NCI-H128 (cell line): Measurements from ENCODE around the gene DOLPP1.
"Not testable (repeated sequence)": the region's sequence is repeated elsewhere in the genome, so short reads cannot be mapped to it uniquely, and the experiment has no call there.

Experiments used
- DNase-seq: peaks from one replicate; lab custom pipeline; 2025; ENCODE audit not compliant: unreplicated experiment; lab: John Stamatoyannopoulos, UW

The DOLPP1 gene, protein sequence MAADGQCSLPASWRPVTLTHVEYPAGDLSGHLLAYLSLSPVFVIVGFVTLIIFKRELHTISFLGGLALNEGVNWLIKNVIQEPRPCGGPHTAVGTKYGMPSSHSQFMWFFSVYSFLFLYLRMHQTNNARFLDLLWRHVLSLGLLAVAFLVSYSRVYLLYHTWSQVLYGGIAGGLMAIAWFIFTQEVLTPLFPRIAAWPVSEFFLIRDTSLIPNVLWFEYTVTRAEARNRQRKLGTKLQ

DNA sequence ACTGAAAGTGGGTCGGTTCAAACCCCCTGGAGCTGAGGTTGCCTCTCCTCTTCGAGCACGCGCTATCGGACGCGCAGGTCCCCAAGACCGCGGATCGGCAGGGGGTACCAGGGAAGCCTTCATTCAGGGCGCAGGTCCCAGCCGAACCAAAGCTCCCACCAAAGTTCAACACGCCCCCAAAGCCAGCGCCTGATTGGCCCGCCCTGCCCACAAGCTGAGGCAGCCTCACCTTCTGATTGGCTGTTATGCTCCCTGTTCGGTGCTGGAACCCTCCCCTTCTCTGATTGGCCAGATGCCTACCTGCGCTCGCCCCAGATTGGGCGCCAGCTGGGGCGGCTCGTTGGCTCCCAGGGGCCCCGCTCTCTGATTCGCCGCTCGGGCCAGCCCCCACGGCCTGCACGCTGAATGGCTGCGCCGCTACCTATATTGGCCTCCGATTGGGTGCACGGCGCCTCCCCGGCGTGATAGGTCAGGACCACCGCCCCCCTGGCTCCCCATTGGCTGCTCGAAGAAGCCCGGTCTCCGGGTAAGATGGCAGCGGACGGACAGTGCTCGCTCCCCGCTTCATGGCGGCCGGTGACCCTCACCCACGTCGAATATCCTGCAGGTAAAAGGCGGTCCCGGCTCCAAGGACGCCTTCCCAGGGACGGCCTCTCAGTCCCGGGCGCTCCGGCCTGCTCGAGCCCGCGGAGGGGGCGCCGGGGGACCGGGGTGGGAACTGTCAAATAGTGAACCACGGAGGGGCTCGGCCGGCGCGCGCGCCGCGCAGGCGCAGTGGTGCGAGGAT, at the start of gene DOLPP1:
TSS of gene DOLPP1 (plus strand) at position 511 of the 787 bp plus-strand sequence. CDS start at position 532, 21 bp downstream.
- DNase-seq = peak; percentile 98

DNA sequence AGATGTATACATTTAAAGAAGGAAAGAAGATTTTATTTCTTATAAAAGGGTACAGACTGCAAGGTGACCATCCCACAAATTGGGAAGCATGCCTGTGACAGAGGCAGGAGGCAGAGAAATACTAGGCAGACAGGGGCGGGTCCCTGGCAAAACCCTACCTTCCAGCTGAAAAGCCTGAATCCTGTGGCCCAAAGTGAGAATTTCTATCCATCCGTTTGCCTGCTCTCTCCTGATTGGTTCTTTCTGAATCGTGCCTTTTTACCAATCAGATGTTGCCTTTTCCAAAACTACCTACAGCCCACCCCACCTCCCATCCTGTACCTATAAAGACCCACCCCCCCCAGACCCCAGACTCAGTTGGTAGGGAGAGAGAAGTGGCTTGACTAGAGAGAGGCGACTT, 49.4 kb upstream of the DOLPP1 start:
- DNase-seq = no peak

DNA sequence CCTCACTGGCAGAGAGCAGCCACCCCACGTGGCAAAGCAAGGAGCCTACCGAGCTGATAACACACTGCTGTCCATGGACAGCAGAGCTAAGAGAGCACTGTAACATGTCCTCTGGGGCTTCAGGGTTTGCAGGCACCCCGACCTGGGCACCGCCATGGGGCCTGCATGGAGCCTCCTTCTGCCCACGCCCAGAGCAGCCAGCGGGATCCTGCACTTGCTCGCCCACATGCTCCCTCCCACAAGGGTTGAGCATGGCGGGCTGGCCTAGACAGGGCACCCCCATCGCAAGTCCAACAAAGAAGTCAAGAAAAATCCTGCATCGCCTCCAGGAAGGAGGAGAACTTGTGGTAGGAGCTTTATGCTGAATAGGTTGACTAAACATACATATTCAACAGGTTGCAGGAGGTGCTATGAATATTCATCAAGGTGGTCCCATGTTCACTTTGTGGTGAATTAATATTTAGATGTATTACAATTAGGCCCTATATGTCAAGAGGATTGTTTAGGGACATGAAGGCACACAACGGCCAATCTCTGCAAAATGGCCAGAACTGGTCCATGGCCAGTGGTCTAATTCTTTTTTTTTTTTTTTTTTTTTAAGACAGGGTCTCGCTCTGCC, 48.3 kb upstream of the DOLPP1 start:
- no peak for DNase-seq

DNA sequence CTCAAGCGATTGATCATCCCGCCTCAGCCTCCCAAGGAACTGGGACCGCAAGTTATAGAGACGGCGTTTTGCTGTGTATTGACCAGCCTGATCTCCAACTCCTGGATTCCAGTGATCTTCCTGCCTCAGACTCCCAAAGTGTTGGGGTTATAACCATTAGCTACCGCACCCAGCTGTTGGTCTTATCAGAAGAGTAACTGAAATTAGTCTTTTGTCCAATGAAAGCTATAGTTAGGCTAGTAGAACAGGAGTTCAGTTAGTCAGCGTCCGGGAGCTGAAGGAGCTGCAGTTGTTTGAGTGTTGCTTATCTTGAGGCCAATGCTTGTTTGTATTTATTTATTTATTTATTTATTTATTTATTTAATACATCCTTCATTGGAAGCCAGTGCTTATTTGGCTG, 47.7 kb upstream of the DOLPP1 start:
- DNase-seq = no peak

DNA sequence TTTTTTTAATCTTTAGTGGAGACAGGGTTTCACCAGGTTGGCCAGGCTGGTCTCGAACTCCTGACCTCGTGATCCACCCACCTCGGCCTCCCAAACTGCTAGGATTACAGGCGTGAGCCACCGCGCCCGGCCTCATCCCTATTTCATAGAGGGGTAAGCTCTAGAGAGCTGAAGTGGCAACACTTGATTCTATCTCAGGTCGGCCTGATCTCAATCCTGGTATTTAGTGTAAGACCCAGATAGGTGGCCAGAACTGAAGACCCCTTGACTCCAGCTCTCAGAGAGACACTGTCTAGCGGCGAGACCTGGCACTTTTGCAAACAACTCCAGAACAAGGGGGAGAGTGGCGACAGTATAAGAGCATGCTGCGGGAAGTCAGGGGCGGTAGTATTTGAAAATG, 45.1 kb upstream of the DOLPP1 start:
- DNase-seq = not testable (repeated sequence)

DNA sequence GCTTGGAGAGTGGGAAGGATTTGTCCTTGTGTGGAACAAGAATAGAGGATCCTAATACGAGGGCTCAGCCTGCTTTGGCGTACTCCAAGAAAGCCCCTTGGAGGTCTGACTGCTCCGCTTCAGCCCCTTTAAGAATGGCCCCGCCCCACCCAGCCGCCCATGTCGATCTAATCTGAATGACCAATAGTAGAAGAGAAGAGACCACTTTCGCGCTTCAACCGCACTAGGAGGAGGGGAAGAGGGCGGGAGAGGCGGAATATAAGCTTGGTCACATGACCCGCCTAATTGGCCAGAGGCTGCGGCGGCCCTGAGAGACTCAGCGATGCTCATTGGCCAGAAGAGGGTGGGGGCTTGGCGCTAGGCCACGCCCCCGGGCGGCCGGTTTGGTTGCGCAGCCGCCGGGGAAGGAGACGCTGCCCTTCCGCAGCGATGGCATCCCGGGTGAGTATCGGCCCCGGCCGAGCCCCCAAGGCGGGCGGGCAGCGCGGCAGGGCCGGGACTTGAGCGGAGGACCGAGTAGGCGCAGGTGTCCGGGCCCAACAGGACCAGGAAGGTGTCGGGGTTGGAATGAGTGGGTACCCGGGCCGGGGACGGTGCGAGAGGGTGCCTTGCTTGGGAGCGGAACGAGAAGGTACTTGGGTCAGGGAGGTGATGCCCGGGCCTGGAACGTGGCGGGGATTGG, 44.5 kb upstream of the DOLPP1 start, which contains the start of gene MIGA2:
TSS of gene MIGA2 (plus strand) at position 386 of the 682 bp plus-strand sequence. CDS start 3,969 bp downstream, outside the sequence.
- peak; percentile 97 for DNase-seq

DNA sequence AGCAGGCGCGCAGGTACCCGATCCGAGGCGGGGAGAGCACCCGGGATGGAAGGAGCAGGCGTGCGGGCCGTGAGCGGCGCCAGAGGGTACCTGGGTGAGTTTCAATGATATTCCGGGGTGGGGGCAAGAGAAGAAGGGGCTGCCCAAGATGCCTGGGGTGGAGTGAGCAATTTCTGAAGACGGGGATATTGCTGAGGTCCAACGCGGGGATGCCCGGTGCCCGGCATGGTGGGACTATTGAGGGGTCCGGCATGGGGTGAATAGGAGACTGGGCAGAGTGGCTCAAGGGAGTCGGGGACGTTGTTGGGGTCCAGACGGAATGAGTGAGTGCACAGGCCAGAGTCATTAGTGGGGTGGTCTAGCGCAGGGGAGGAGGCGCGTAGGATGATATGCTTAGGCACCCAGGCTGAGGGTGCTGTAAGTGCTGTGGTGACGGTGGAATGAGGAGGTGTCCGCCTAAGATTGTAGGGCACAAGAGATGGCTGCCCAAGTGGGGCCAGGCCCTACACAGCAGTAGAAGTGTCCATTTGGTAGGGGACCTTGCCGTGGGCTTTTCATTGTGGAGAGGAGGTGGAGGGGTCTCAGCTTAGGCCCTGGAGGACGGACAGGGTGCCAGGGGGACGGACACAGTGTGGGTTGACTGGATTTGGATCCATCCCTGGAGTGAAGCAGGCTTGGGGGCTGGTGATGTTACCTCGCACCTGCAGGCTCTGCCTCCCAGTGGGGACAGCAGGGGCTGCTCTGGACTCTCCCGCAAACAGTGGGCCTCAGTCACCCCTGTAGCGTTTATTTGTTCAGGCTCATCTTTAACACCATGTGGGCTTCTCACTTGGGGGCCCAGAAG, 43.8 kb upstream of the DOLPP1 start:
- DNase-seq = no peak

DNA sequence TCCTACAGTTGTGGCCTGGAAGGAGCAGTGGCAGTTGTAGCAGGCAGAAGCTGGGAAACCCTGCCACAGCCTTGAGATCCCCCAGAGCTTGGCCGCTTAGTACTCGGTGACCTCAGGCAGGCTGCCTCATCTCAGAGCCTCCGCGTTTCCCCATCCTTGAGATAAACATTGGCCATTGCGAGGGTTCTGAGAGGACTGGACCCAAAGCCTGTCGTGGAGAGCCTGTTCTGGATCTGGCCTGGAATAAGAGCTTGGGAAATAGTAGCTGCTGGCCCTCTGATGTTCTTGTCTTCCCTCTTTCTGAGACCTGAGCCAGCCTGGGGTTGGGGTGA, 43.2 kb upstream of the DOLPP1 start:
- DNase-seq = no peak

DNA sequence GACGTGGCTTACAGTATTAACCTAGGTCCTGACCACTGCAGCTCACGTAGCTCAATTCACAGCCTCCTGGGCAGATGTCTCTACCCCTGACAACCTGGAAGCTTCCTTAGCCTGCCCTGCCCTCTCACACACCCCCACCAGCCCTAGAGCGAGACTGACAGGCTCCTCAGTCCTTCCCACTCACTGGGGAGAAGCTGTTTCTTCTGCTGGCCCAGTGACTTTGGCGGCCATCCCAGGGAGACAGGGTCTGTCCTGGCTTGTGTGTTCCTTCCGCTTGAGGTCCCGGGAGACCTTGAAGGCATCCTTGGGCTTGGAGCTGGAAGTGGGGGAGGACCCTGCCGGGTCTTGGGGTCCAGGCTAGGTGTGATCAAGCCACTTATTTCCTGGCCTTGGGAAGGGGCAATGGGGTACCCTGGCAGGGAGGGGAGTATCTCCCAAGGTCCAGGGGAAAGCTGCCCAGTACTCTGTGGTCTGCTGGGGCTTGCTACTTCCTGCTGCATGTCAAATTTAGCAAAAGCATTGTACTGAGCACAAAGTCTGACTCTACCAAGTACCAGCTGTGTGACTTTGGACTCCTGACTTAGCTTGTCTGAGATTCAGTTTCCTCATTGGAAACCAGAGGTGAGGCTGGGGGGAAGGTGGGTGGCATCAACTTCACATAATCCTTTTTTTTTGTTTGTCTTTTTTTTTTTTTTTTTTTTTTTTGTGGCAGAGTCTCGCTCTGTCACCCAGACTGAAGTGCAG, 42.6 kb upstream of the DOLPP1 start:
- no peak for DNase-seq

DNA sequence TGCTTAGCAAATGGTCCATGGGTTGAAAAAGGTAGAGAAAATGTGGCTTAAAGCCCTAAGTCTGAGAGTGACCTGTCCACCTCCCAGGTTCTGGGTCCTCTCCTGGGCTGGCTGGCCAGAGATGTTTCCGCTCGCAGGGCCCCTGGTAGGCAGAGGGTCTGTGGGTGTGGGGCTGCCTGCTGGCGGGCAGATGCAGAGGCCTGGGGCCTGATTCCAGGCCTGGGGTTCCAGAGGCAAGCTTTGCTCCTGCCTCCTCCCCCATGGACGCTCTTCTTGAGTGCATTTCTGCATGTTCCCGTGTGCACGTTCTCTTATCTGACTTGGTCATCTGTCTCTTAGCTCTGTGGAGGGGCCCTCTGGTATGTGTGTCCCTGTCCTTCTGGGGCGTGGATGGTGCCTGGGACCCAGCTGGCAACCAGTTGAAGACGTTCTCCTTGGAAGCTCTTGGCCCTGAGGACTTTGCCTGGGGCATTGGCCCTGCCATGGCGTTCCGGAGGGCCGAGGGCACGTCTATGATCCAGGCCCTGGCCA, 40.7 kb upstream of the DOLPP1 start:
- no peak for DNase-seq

DNA sequence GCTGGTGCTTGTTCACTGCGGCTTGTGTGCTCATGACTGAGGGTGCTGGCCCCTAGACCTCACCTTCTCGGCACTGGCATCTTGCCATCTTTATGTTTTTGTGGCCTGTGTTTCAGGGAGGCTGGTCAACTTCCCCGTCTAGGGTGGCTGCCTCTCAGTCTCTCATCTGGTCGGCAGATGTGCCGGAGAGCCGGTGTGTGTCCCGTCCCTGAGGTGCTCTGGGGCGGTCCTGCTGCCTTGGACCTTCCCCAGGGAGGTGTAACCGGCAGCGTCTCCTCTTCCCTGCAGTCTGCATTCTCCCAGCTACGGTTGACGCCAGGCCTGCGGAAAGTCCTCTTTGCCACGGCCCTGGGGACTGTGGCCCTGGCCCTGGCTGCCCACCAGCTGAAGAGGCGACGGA, 38.9 kb upstream of the DOLPP1 start:
- no peak for DNase-seq

DNA sequence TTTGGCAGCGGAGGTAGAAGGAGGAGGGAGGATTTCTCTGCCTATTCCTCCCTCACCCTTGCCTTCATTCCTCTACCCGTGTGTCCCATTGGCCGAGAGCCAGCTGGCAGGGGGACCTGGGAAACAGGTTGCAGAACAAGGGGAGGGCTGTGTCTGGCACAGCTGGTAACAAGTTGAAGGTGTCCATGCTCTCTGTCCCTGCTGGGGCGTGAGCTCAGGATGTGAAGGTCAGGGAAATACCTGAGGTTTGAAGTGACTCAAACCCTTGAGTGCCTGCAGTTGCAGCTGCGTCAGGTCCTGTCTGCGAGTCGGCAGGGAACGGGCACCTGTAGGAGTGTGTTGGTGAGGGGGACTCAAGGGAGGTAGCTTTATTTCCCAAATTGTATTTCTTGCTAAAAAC, 28.3 kb upstream of the DOLPP1 start:
- no peak for DNase-seq

DNA sequence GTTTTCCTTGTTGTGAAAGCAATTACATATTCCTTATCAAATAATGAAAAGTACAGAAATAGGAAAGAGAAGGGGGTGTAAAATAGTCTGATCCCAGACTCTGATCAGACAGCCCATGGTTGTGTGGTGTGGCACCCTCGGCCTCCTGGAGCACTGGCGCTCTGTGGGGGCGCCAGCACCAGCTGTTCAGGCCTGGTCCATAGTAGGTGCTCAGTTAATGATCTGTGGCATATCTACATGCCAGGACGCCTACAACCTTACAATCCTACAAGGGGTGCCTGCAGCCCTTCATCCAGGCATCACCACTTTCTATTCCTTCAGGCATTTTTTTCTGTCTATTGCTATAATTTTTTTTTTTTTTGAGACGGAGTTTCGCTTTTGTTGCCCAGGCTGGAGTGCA, 27.9 kb upstream of the DOLPP1 start:
- DNase-seq = no peak

DNA sequence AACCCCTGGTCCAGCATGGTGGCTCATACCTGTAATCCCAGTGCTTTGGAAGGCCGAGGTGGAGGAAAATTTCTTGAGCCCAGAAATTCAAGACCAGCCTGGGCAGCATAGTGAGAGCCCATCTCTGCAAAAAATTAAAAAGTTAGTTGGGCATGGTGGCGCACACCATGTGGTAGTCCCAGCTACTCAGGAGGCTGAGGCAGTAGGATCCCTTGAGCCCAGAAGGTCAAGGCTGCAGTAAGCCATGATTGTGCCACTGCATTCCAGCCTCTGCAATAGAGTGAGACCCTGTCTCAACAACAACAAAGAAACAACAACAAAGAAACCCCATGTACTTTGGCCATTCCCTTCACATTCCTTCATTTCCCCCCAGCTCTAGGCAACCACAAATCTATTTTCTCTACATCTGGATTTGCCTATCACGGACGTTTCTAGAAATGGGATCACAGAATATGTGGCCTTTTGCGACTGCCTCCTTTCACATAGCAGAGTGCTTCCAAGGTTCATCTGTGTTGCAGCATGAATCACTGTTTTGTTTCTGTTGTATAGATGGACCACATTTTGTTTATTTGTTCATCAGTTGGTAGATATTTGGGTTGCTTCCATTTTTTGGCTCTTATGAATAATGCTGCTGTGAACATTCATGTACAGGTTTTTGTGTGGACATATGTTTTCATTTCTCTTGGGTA, 26.6 kb upstream of the DOLPP1 start:
- DNase-seq = no peak

DNA sequence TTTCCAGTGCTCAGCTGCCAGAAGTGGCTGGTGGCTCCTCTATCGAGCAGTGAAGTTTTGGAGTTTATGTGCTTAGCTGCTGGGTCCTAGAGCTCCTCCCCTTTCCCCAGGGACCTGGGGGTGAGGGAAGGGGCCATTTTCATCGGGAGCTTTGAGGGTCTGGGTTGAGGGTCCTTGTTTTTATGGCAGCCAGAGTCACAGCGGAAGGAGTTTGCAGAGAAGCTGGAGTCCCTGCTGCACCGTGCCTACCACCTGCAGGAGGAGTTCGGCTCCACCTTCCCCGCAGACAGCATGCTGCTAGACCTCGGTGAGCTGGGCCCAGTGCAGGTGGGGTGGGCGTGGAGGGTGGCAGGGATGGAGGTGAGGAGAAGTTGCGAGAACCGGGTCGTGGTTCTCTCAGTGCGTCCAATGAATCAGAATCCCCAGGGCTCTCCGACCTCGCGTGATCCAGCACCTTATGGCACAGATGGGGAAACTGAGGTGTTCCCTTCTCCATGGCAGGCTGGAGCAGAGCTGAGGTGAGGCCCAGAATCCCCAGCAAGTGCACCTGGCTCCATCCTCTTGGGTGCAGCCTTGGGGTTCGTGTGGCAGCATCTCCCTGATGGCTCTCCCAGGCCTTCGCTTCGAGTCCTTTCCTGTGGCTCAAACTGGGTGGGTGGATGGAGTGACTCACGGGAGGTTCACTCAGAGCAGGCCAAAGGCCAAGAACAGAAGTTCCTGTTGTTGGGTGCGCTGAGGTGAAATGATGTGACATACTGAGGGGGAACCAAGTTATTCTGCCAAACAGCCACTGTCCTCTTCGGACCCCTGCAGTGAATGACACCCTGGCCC, 21.7 kb upstream of the DOLPP1 start:
- DNase-seq = no peak

DNA sequence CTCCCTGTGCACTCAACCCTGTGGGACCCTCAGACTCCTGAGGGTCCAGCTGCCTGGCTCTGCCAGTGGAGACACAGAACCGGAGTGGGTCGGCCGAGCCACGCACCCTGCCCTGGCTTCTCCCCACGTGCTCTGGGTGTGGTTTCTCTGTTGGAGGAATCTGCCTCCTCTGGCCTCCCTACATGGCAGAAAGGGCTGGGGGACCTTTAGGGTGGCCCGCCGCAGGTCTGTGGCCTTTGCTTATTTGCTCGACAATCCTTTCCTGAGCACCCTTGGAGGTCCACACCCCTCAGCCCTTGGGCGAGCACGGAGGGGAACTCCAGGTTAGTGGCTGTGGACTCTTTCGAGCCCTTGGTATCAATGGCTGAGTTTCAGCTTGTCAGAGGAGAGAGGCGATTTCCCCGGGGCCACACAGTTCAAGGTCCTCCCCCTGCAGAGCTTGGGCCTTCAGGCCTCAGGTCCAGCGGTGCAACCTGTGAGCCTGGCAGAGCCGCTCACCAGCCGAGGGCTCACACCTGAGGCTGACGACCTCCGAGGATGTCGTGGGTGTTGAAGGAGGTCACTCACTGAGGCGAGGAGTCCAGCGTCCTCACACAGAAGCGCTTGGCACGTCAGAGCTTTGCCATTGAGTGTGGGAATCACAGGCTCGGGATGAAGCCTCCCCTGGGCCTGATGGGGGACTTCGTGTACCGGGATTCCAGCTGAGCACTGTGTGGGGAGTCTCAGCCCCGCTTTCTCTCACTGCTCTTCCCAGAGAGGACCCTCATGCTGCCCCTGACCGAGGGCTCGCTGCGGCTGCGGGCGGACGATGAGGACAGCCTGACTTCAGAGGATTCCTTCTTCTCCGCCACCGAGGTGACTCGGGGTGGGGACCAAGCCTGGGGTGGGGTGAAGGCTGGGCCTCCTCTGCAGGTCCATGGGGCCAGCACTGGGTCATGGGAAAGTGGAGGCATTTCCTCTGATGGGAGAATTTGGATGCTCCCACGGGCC, 20.8 kb upstream of the DOLPP1 start:
- no peak for DNase-seq

DNA sequence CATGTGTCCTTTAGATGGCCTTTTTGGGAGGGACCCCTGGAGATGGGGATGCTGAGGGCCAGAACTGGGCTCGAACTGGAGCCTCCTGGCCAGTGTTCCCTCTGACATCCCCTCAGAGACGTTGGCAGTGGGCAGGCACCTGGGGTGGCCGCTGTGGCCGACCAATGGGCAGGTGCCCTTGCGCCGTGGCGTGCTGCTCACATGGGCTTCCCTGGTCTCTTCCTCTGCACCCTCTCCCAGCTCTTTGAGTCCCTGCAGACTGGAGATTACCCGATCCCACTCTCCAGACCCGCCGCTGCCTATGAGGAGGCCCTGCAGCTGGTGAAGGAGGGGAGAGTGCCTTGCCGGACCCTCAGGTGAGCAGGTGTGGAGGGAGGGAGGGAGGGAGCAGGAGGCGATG, 19.9 kb upstream of the DOLPP1 start:
- DNase-seq = no peak
